A549 treated with ZK216348 at 1 μM for 4 hours (cell line): ENCODE data around the gene TWIST1. TPM values are rescaled to one million over a fixed set of nuclear protein-coding genes. Genes with fewer than 3 reads are reported as not detected.

Source experiments
- total RNA-seq: library from RNA; stranded (reverse); fragments of 200-300 nt; extraction: Qiagen RNA extraction; gene quantifications from 5 replicates; pipeline ENCODE4 v1.2.3, GENCODE V29; 2022; ENCODE audit warnings: low read depth

Gene TWIST1
- total RNA-seq, result 2.2 to 3.9 TPM (median 3.4 TPM) in 5 replicates

GRCh38 chr7:19117091-19117869 lies at the start of gene TWIST1:
Gene TWIST1 (minus strand): TSS chr7:19117636. CDS start chr7:19117321, 315 bp downstream.

GRCh38 chr7:19144661-19145433 lies 27.4 kb upstream of the TWIST1 start, which contains the start of gene FERD3L:
Gene FERD3L (minus strand): TSS chr7:19145421. CDS start chr7:19145362, 59 bp downstream.

Other genes with a start within 250 kb of the TWIST1 start
- not detected in 5 replicates for gene FERD3L, start 27.8 kb upstream of the TWIST1 start, total RNA-seq